IMR-90 (cell line): ENCODE measurements around the gene GPC5. TPM values are rescaled to one million over a fixed set of nuclear protein-coding genes. Genes with fewer than 3 reads are reported as not detected.

Experiments used
- ATAC-seq: fragments of 200-7000 bp; cut with Tn5 transposase; 2 replicates; pipeline ENCODE4 v1.9.1; 2020; ENCODE audit warnings: low read depth, mild to moderate bottlenecking, moderate library complexity
- BruUV-seq: library from RNA; stranded (reverse); fragments of 400-500 nt; replicated peaks from 2 replicates; lab custom pipeline; 2021; lab: Mats Ljungman, UMichigan
- CTCF ChIA-PET: fragments of 300-600 bp; formaldehyde crosslinking; extraction: SDS; loops from one replicate; lab custom pipeline; 2021; ENCODE audit warnings: antibody characterized with exemption; lab: Yijun Ruan, JAX
- POLR2A ChIA-PET: fragments of 300-600 bp; sonication (Branson Sonifier 250); formaldehyde crosslinking; loops from one replicate; lab custom pipeline; 2022; ENCODE audit warnings: antibody characterized with exemption; ENCODE audit not compliant: unreplicated experiment; lab: Charles Lee
- DNase-seq: peaks from one replicate; pipeline ENCODE4 v3.0.0; 2013
- H2AFZ ChIP-seq: replicated peaks from 2 replicates; pipeline ENCODE3; 2013; ENCODE audit warnings: low read length, mild to moderate bottlenecking; ENCODE audit not compliant: poor library complexity
- H2AK5ac ChIP-seq: 2 replicates; pipeline ENCODE4 v1.6.1; 2013; ENCODE audit warnings: low read depth, low read length, inconsistent platforms
- H2AK9ac ChIP-seq: replicated peaks from 2 replicates; pipeline ENCODE3; 2013; ENCODE audit warnings: mild to moderate bottlenecking, low read depth, low read length, moderate library complexity; ENCODE audit not compliant: poor library complexity
- H2BK120ac ChIP-seq: 2 replicates; pipeline ENCODE4 v1.6.1; 2013; ENCODE audit warnings: low read depth, low read length, inconsistent platforms
- H2BK15ac ChIP-seq: 3 replicates; pipeline ENCODE4 v1.6.1; 2013; ENCODE audit warnings: low read depth, low read length, inconsistent platforms
- H2BK20ac ChIP-seq: 2 replicates; pipeline ENCODE4 v1.6.1; 2013; ENCODE audit warnings: low read depth, mild to moderate bottlenecking, inconsistent platforms, low read length, moderate library complexity
- H2BK5ac ChIP-seq: 2 replicates; pipeline ENCODE4 v1.6.1; 2013; ENCODE audit warnings: mild to moderate bottlenecking, low read depth, low read length, inconsistent platforms; ENCODE audit not compliant: poor library complexity, severe bottlenecking
- H3K14ac ChIP-seq: replicated peaks from 2 replicates; pipeline ENCODE4 v1.6.1; 2013; ENCODE audit warnings: low read depth, low read length, inconsistent platforms
- H3K18ac ChIP-seq: 2 replicates; pipeline ENCODE4 v1.6.1; 2013; ENCODE audit warnings: low read depth, low read length, control low read depth
- H3K23ac ChIP-seq: 2 replicates; pipeline ENCODE4 v1.6.1; 2013; ENCODE audit warnings: low read depth, low read length, inconsistent platforms
- H3K27ac ChIP-seq: 2 replicates; pipeline ENCODE4 v1.5.1; 2013; ENCODE audit warnings: mild to moderate bottlenecking, control low read depth, low read length; ENCODE audit not compliant: insufficient read depth
- H3K27me3 ChIP-seq: 2 replicates; pipeline ENCODE4 v1.6.1; 2013; ENCODE audit warnings: low read length; ENCODE audit not compliant: control insufficient read depth, insufficient read depth
- H3K36me3 ChIP-seq: 2 replicates; pipeline ENCODE4 v1.6.1; 2013; ENCODE audit warnings: low read length, mixed read lengths; ENCODE audit not compliant: control insufficient read depth, insufficient read depth
- H3K4ac ChIP-seq: 2 replicates; pipeline ENCODE4 v1.6.1; 2013; ENCODE audit warnings: low read depth, low read length, inconsistent platforms
- H3K4me1 ChIP-seq: 2 replicates; pipeline ENCODE4 v1.6.1; 2013; ENCODE audit warnings: low read length, mixed read lengths; ENCODE audit not compliant: control insufficient read depth, insufficient read depth
- H3K4me2 ChIP-seq: 2 replicates; pipeline ENCODE4 v1.6.1; 2013; ENCODE audit warnings: low read depth, mild to moderate bottlenecking, control low read depth, low read length, moderate library complexity
- H3K4me3 ChIP-seq: 2 replicates; pipeline ENCODE4 v1.5.1; 2013; ENCODE audit warnings: low read depth, mild to moderate bottlenecking, control low read depth, low read length, moderate library complexity; ENCODE audit not compliant: insufficient read depth
- H3K56ac ChIP-seq: 2 replicates; pipeline ENCODE4 v1.6.1; 2013; ENCODE audit warnings: low read length, inconsistent platforms; ENCODE audit not compliant: insufficient read depth; ENCODE audit errors: extremely low read depth
- H3K79me1 ChIP-seq, 2 experiments: 2 replicates each; pipeline ENCODE4 v1.6.1; 2013; ENCODE audit warnings: low read length in 2 of 2, inconsistent platforms in 1 of 2, low read depth in 1 of 2
- H3K9ac ChIP-seq: 2 replicates; pipeline ENCODE4 v1.6.1; 2013; ENCODE audit warnings: low read depth, low read length, control low read depth
- H3K9me1 ChIP-seq: 2 replicates; pipeline ENCODE4 v1.6.1; 2013; ENCODE audit warnings: low read length, inconsistent platforms; ENCODE audit not compliant: insufficient read depth
- H3K9me3 ChIP-seq: 2 replicates; pipeline ENCODE4 v1.6.1; 2013; ENCODE audit warnings: low read length; ENCODE audit not compliant: control insufficient read depth, insufficient read depth
- H4K20me1 ChIP-seq: 2 replicates; pipeline ENCODE4 v1.6.1; 2013; ENCODE audit warnings: low read length, inconsistent platforms; ENCODE audit not compliant: insufficient read depth
- H4K5ac ChIP-seq: 2 replicates; pipeline ENCODE4 v1.6.1; 2013; ENCODE audit warnings: mild to moderate bottlenecking, low read depth, low read length, control low read depth
- H4K8ac ChIP-seq, 2 experiments: 2 replicates each; pipeline ENCODE4 v1.6.1; 2013; ENCODE audit warnings: low read depth in 2 of 2, low read length in 2 of 2, control low read depth in 1 of 2, inconsistent platforms in 1 of 2
- H4K91ac ChIP-seq: 2 replicates; pipeline ENCODE4 v1.6.1; 2013; ENCODE audit warnings: low read depth, low read length, inconsistent platforms; ENCODE audit not compliant: insufficient read depth
- BHLHE40 ChIP-seq: fragments of 150-350 bp; IDR thresholded peaks from 2 replicates; pipeline ENCODE4 v1.6.1; 2016; ENCODE audit warnings: mild to moderate bottlenecking, low read depth, low read length
- CEBPB ChIP-seq: IDR thresholded peaks from 2 replicates; pipeline ENCODE4 v1.6.1; 2012; ENCODE audit warnings: low read depth, low read length, improper control_type of control experiment
- CHD1 ChIP-seq: IDR thresholded peaks from 2 replicates; pipeline ENCODE4 v1.6.1; 2012; ENCODE audit warnings: low read depth, low read length, improper control_type of control experiment
- FOS ChIP-seq: fragments of 150-350 bp; IDR thresholded peaks from 2 replicates; pipeline ENCODE4 v1.6.1; 2016; ENCODE audit warnings: low read depth, low read length
- MAFK ChIP-seq: IDR thresholded peaks from 2 replicates; pipeline ENCODE4 v1.6.1; 2012; ENCODE audit warnings: low read depth, low read length, improper control_type of control experiment
- MAZ ChIP-seq: IDR thresholded peaks from 2 replicates; pipeline ENCODE4 v1.6.1; 2012; ENCODE audit warnings: low read depth, mild to moderate bottlenecking, low read length, improper control_type of control experiment, moderate library complexity, borderline replicate concordance
- MXI1 ChIP-seq: IDR thresholded peaks from 2 replicates; pipeline ENCODE4 v1.6.1; 2012; ENCODE audit warnings: low read depth, mild to moderate bottlenecking, low read length, moderate library complexity, borderline replicate concordance
- NFE2L2 ChIP-seq: fragments of 150-350 bp; IDR thresholded peaks from 2 replicates; pipeline ENCODE4 v1.6.1; 2016; ENCODE audit warnings: low read depth, mild to moderate bottlenecking, low read length
- POLR2A ChIP-seq: IDR thresholded peaks from 2 replicates; pipeline ENCODE4 v1.6.1; 2012; ENCODE audit warnings: mild to moderate bottlenecking, low read depth, low read length
- RAD21 ChIP-seq: IDR thresholded peaks from 2 replicates; pipeline ENCODE4 v1.6.1; 2012; ENCODE audit warnings: low read length, improper control_type of control experiment
- RCOR1 ChIP-seq: IDR thresholded peaks from 2 replicates; pipeline ENCODE4 v1.6.1; 2012; ENCODE audit warnings: mild to moderate bottlenecking, low read length, improper control_type of control experiment; ENCODE audit not compliant: insufficient replicate concordance
- RFX5 ChIP-seq: IDR thresholded peaks from 2 replicates; pipeline ENCODE4 v1.8.0; 2012; ENCODE audit warnings: low read depth, mild to moderate bottlenecking, low read length, moderate library complexity
- SMC3 ChIP-seq: fragments of 150-350 bp; IDR thresholded peaks from 2 replicates; pipeline ENCODE4 v1.6.1; 2016; ENCODE audit warnings: low read depth, mild to moderate bottlenecking, antibody characterized with exemption, low read length, moderate library complexity
- WGBS, 2 experiments: methylation state at CpG; one replicate each; pipeline versions ENCODE4 v1.1.5 to v1.1.7; 2013; ENCODE audit warnings: missing lambda C conversion rate in 2 of 2; ENCODE audit not compliant: insufficient read length in 1 of 2; ENCODE audit errors: extremely low coverage in 2 of 2; 5-methylcytosine and 5-hydroxymethylcytosine counted together
- dilution Hi-C: fragments of 300-500 bp; cut with HindIII; formaldehyde crosslinking; loops from one replicate; pipeline ENCODE4 v1.14.3; 2018; ENCODE audit warnings: low sequenced_read_pairs; ENCODE audit not compliant: unreplicated experiment
- in situ Hi-C: fragments of 300-500 bp; cut with MboI; formaldehyde crosslinking; loops from 3 replicates; pipeline ENCODE4 v1.14.3; 2019; ENCODE audit warnings: low sequenced_read_pairs, inconsistent platforms, mixed read lengths
- intact Hi-C: fragments of 100-400 bp; cut with micrococcal nuclease; formaldehyde crosslinking; loops from 2 replicates; pipeline ENCODE4 v1.10.0; 2022
- polyA plus RNA-seq, 3 experiments: library from polyadenylated mRNA; depleted of rRNA; stranded (reverse); fragments of >200 nt; gene quantifications; 2 replicates each; pipeline ENCODE4 v1.2.3, GENCODE V29; 2012; ENCODE audit warnings: low replicate concordance in 1 of 3
- total RNA-seq: library from RNA; depleted of rRNA; stranded (reverse); fragments of >200 nt; gene quantifications from 2 replicates; pipeline ENCODE4 v1.2.3, GENCODE V29; 2012
- TF ChIP-seq, protein P1 (sequence below): fragments of 150-350 bp; IDR thresholded peaks from 2 replicates; pipeline ENCODE4 v1.6.1; 2017; ENCODE audit warnings: mild to moderate bottlenecking, antibody characterized with exemption, low read length, low read depth
- TF ChIP-seq, protein P2 (sequence below): fragments of 150-350 bp; IDR thresholded peaks from 2 replicates; pipeline ENCODE4 v1.6.1; 2016; ENCODE audit warnings: low read depth, mild to moderate bottlenecking, low read length, moderate library complexity, borderline replicate concordance
- TF ChIP-seq, protein P3 (sequence below): conservative IDR thresholded peaks from 2 replicates; pipeline ENCODE4 v1.5.1; 2012; ENCODE audit warnings: mild to moderate bottlenecking, low read depth, low read length, improper control_type of control experiment

The GPC5 gene
- total and polyA plus RNA-seq, 2 of the 4 experiments (the other 2 are of a cell fraction), result 0.94 to 1.8 TPM

DNA sequence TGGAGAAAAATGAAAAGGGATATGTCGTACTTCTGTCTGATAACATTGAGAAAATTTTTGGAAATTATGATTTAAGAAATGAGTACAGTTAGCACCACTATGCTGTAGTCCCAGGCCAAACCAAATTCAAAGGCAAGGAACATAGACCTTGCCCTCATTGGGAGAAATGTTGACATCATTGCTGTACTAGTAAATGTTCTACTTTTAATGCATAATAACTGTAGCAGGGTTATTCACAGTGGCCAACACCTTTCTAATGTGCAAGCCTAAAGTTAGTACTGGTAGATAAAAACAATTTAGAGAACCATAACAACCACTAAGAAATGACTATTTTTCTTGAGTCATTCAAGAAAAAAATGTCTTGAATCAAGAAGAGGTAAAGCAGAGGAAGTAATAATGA, 1035.5 kb downstream of the GPC5 start:
- Histone ChIP-seq H3K27me3 (no peaks in the 10 kb centered on the region), H2BK20ac (no peak overlapping the region), H3K56ac (no peak overlapping the region), H3K23ac (no peak overlapping the region), H3K27ac (no peak overlapping the region), H4K20me1 (no peaks in the 10 kb centered on the region), H3K36me3 (no peaks in the 10 kb centered on the region), H2AK9ac (no peak overlapping the region), H3K14ac (no peak overlapping the region), H3K4me2 (no peak overlapping the region), H3K9me3 (no peaks in the 10 kb centered on the region), H3K9ac (no peak overlapping the region), H2AK5ac (no peak overlapping the region), H4K8ac (no peak overlapping the region), H4K91ac (no peak overlapping the region), H2BK120ac (no peak overlapping the region), H4K5ac (no peak overlapping the region), H3K79me1 (no peaks in the 10 kb centered on the region), H3K18ac (no peak overlapping the region), H3K9me1 (no peaks in the 10 kb centered on the region), H2BK15ac (no peak overlapping the region), H2BK5ac (no peak overlapping the region), H3K4me3 (no peak overlapping the region), H3K4me1 (no peaks in the 10 kb centered on the region), H2AFZ (no peak overlapping the region), H3K4ac (no peak overlapping the region)
- intact Hi-C loops, result no loop called here
- DNase-seq (no peak), ATAC-seq (no peak)
- ChIA-PET POLR2A (no interaction called here), CTCF (no interaction called here)
- in situ Hi-C loops, result no loop called here
- no TSS peak for BruUV-seq
- no CpG with 5 or more reads among the region's 1 CpG for WGBS, 2 experiments
- TF ChIP-seq MAFK (no peak), CHD1 (no peak), SMC3 (no peak), MXI1 (no peak), MAZ (no peak), NFE2L2 (no peak), RFX5 (no peak), RAD21 (no peak), CEBPB (no peak), FOS (no peak), BHLHE40 (no peak), POLR2A (no peak), RCOR1 (no peak)
- TF ChIP-seq, protein P1, sequence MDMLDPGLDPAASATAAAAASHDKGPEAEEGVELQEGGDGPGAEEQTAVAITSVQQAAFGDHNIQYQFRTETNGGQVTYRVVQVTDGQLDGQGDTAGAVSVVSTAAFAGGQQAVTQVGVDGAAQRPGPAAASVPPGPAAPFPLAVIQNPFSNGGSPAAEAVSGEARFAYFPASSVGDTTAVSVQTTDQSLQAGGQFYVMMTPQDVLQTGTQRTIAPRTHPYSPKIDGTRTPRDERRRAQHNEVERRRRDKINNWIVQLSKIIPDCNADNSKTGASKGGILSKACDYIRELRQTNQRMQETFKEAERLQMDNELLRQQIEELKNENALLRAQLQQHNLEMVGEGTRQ, result no peak
- TF ChIP-seq, protein P2, sequence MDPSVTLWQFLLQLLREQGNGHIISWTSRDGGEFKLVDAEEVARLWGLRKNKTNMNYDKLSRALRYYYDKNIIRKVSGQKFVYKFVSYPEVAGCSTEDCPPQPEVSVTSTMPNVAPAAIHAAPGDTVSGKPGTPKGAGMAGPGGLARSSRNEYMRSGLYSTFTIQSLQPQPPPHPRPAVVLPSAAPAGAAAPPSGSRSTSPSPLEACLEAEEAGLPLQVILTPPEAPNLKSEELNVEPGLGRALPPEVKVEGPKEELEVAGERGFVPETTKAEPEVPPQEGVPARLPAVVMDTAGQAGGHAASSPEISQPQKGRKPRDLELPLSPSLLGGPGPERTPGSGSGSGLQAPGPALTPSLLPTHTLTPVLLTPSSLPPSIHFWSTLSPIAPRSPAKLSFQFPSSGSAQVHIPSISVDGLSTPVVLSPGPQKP, result no peak
- TF ChIP-seq, protein P3, sequence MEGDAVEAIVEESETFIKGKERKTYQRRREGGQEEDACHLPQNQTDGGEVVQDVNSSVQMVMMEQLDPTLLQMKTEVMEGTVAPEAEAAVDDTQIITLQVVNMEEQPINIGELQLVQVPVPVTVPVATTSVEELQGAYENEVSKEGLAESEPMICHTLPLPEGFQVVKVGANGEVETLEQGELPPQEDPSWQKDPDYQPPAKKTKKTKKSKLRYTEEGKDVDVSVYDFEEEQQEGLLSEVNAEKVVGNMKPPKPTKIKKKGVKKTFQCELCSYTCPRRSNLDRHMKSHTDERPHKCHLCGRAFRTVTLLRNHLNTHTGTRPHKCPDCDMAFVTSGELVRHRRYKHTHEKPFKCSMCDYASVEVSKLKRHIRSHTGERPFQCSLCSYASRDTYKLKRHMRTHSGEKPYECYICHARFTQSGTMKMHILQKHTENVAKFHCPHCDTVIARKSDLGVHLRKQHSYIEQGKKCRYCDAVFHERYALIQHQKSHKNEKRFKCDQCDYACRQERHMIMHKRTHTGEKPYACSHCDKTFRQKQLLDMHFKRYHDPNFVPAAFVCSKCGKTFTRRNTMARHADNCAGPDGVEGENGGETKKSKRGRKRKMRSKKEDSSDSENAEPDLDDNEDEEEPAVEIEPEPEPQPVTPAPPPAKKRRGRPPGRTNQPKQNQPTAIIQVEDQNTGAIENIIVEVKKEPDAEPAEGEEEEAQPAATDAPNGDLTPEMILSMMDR, result no peak
- dilution Hi-C loops, result no loop called here
